Activated naive CD4-positive, alpha-beta T cell treated with anti-CD3 and anti-CD28 coated beads, Interleukin-2, amount 50 U/mL, for 24 hours (primary cell): Measurements from ENCODE around the gene STARD7.

ENCODE experiments used
- H3K27ac Mint-ChIP-seq: one replicate; pipeline ENCODE4 v1.8.0; 2021; ENCODE audit warnings: mild to moderate bottlenecking, mixed read lengths
- H3K27me3 Mint-ChIP-seq: one replicate; pipeline ENCODE4 v1.8.0; 2021; ENCODE audit warnings: mixed read lengths
- H3K36me3 Mint-ChIP-seq: one replicate; pipeline ENCODE4 v1.8.0; 2021; ENCODE audit warnings: mixed read lengths
- H3K4me1 Mint-ChIP-seq: one replicate; pipeline ENCODE4 v1.8.0; 2021; ENCODE audit warnings: mixed read lengths
- H3K4me3 Mint-ChIP-seq: one replicate; pipeline ENCODE4 v1.8.0; 2021; ENCODE audit warnings: mild to moderate bottlenecking, mixed read lengths
- H3K9me3 Mint-ChIP-seq: one replicate; pipeline ENCODE4 v1.8.0; 2021; ENCODE audit warnings: mixed read lengths

STARD7 gene

GRCh38 chr2:96152304-96153161, 56.1 kb downstream of the STARD7 start:
- Mint-ChIP-seq H3K27ac (peak overlapping the region; percentile 8), H3K36me3 (no peaks in the 10 kb centered on the region), H3K4me3 (no peak overlapping the region), H3K27me3 (no peaks in the 10 kb centered on the region), H3K9me3 (no peaks in the 10 kb centered on the region), H3K4me1 (peaks cover 83% of the 10 kb centered on the region)

GRCh38 chr2:96151595-96152303, 56.9 kb downstream of the STARD7 start:
- H3K27ac Mint-ChIP-seq, result no peak overlapping the region
- no peaks in the 10 kb centered on the region for H3K36me3 Mint-ChIP-seq
- H3K4me1 Mint-ChIP-seq, result peaks cover 83% of the 10 kb centered on the region
- no peaks in the 10 kb centered on the region for H3K9me3 Mint-ChIP-seq
- H3K27me3 Mint-ChIP-seq, result no peaks in the 10 kb centered on the region
- no peak overlapping the region for H3K4me3 Mint-ChIP-seq

DNA sequence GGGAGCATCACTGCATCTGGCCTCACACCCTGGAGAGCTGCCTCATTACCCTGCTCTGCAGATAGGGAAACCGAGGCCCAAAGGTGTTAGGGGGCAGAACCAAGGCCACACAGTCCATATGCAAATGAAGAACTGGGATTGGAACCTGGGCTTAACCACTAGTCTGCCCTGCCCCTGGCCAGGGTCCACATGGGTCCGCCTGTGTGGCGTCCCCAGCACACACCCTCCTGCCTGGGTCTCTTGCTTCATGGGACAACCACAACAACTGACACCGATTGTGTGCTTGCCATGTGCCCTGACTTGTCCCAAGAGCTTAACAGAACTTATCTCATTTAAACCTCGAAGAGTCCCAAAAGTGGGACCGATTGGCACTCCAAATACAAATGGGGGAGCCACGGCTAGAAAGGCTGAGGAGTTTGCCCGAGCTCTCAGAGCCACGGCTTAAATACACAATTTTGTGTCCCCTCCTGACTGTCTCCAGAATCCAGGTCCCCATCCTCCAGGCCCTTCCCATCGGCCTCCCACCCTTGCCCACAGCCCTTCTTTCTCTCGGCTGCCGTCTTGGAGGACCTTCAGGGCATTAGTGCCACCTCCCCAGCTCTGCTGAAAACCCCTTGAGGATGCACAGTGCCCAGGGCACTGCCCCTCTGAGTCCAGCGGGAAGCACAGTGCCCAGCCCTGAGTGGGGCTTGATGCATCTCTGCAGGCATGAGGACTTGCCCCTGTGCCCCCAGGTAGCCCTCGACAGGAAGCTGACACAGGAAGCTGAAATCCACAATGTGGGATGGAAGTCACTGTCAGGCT, 57.6 kb downstream of the STARD7 start:
- Mint-ChIP-seq H3K9me3 (no peaks in the 10 kb centered on the region), H3K4me3 (no peak overlapping the region), H3K27me3 (no peaks in the 10 kb centered on the region), H3K4me1 (peaks cover 81% of the 10 kb centered on the region), H3K36me3 (no peaks in the 10 kb centered on the region), H3K27ac (peak overlapping the region; percentile 30)

- H3K4me3 Mint-ChIP-seq, result no peak overlapping the region
- no peaks in the 10 kb centered on the region for H3K36me3 Mint-ChIP-seq
- peak overlapping the region; percentile 30 for H3K27ac Mint-ChIP-seq
- H3K9me3 Mint-ChIP-seq, result no peaks in the 10 kb centered on the region
- no peaks in the 10 kb centered on the region for H3K27me3 Mint-ChIP-seq
- peaks cover 75% of the 10 kb centered on the region for H3K4me1 Mint-ChIP-seq
Measured at GRCh38 chr2:96150007-96150640, 58.5 kb downstream of the STARD7 start.

DNA sequence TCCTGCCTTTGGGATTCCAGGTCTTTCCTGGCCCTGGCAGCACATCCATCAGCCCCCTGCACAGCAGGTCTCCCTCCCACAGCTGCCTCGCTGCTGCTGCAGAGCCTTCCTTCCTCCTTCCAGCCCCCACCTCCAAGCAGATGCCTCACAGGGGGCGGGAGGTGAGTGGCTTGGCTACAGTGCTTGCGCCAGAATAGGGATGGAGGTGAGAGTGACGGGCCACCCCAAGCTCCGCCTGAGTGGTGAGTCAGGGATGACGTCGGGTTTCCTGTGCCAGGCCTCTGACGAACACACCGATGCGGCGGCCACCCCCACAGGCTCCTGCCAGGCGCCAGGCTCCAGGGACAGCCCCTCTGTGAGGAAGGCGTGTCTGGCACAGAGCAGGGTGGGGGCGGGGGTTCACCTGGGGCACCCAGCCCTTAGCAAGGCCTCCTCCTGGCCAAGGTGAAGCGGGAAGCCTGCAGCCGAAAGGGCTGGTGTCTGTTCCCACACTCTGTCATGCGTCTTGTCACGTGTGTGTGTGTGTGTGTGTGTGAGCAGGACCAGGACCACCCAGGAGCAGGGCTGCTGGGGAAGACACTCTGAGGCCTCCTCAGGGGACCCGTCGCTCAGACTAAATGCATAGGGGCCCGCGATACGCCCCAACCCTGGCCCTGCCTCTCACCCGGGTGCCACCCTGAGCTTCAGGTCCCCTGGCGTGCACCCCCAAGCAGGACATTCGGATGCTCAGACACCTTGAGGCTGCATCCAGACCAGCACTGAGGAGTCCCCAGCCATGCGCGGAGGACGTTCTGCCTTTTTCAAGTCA, 60.0 kb downstream of the STARD7 start:
- Mint-ChIP-seq H3K27ac (peak overlapping the region; percentile 97), H3K27me3 (no peaks in the 10 kb centered on the region), H3K4me1 (peaks cover 72% of the 10 kb centered on the region), H3K4me3 (peak overlapping the region; percentile 86), H3K9me3 (no peaks in the 10 kb centered on the region), H3K36me3 (peaks cover 9% of the 10 kb centered on the region)

- Mint-ChIP-seq H3K4me1 (peaks cover 63% of the 10 kb centered on the region), H3K27me3 (no peaks in the 10 kb centered on the region), H3K36me3 (peaks cover 13% of the 10 kb centered on the region), H3K27ac (peak overlapping the region; percentile 99), H3K9me3 (no peaks in the 10 kb centered on the region), H3K4me3 (peak overlapping the region; percentile 86)
Measured at GRCh38 chr2:96147593-96148201, 60.9 kb downstream of the STARD7 start.

- Mint-ChIP-seq H3K27me3 (no peaks in the 10 kb centered on the region), H3K9me3 (no peaks in the 10 kb centered on the region), H3K36me3 (peaks cover 18% of the 10 kb centered on the region), H3K4me3 (peak overlapping the region; percentile 86), H3K4me1 (peaks cover 61% of the 10 kb centered on the region), H3K27ac (peak overlapping the region; percentile 99)
Measured at GRCh38 chr2:96146881-96147592, 61.6 kb downstream of the STARD7 start.

DNA sequence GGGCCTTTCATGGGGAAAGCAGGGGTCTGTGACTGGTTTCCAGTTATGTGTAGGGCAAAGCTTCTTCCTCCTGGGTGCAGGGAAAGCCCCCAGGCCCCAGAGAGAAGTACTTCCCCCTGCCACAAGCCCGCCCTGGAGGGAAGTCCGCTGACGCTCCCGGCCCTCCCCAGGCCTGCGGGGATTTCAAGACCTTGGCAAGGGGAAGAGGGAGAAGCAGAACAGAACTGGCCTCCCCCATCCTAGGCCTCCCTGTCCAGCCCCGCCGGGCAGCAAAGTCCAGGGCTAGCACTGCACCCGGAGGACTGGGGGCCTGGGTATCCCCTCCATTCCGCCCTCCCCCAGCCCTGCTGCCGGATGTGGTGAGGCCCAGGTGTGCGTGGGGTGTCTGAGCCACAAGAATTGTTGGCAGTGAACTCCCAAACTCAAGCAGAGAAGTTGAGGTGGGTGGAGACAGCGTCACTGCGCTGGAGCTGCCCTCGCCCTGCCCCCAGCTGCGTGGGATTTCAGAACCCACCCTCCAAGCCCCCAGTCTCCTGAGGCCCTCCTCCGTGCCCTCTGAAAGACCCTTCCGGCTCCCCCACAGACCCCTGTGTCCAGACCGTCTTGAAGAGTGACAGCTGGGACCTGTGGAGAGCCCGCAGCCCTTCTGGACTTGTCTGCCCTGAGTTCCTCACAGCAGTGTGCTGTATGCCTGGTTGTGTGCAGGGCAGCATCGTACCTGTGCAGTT, 62.3 kb downstream of the STARD7 start:
- H3K36me3 Mint-ChIP-seq, result peaks cover 19% of the 10 kb centered on the region

DNA sequence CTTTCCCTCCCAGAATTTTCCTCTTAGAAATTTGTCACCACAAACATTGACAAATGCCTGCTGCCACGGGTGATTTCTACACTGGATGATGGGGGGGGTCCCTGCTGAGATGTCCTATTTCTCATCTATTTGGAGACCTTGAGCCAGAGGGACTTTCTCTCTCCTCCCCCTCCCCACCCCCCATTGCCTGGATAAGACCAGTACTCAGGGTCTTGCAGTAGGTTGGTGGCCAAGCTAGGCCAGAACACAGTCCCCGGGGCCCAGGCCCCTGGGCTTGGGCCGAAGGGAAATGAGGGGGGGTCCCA, 62.8 kb downstream of the STARD7 start:
- Mint-ChIP-seq H3K4me1 (peaks cover 52% of the 10 kb centered on the region), H3K9me3 (no peaks in the 10 kb centered on the region), H3K27ac (peak overlapping the region; percentile 99), H3K4me3 (peak overlapping the region; percentile 86), H3K36me3 (peaks cover 19% of the 10 kb centered on the region), H3K27me3 (no peaks in the 10 kb centered on the region)

More for the DNA sequence above, 62.3 kb downstream of the STARD7 start:
- Mint-ChIP-seq H3K9me3 (no peaks in the 10 kb centered on the region), H3K4me3 (peak overlapping the region; percentile 86), H3K27ac (peak overlapping the region; percentile 99), H3K4me1 (peaks cover 57% of the 10 kb centered on the region), H3K27me3 (no peaks in the 10 kb centered on the region)

DNA sequence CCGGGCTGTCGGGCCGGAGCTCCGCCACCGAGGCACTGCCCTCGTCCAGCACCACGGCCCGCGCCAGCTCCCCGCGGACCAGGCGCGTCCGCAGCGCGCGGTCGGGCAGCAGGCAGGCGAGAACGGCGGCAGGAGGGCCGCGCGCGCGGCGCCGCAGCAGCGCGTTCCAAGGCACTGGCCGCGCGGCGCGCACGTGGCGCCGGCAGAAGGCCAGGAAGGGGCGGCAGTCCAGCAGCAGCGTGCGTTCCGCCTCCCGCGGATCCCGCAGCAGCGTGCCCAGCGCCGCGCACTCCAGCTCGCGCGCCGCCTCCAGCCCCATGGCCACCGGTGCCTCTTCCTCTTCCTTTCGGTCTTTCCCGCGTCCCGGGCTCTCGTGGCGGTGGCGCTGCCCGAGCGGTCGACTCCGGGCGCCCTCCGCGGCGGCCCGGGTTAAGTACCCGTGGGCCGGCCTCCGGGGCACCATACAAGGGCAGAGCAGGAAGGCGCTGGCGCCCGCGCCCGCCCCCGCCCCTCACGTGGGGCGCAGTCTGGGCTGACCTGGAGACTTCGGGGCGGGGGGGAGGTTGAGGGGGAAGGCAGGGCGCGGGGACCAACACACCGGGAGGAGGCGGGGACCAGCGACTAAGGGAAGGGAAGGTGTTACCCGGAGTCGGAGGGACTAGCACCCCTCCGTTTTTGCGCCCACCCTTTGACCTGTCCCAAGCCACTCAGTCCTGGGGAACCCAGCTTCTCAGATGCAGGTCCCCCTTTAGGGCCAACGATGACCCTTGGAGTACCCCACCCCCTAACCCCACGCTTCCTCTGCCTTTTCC, 63.4 kb downstream of the STARD7 start, which contains the start of gene DUSP2:
DUSP2 (minus strand) TSS at position 405 of the 812 bp plus-strand sequence; CDS start at position 319, 86 bp downstream.
- peaks cover 49% of the 10 kb centered on the region for H3K4me1 Mint-ChIP-seq
- peak within 1 kb of the TSS; percentile 97 for H3K4me3 Mint-ChIP-seq
- H3K9me3 Mint-ChIP-seq, result no peaks in the 10 kb centered on the region
- H3K36me3 Mint-ChIP-seq, result peaks cover 19% of the 10 kb centered on the region
- H3K27ac Mint-ChIP-seq, result peak within 1 kb of the TSS; percentile 99
- H3K27me3 Mint-ChIP-seq, result no peaks in the 10 kb centered on the region

DNA sequence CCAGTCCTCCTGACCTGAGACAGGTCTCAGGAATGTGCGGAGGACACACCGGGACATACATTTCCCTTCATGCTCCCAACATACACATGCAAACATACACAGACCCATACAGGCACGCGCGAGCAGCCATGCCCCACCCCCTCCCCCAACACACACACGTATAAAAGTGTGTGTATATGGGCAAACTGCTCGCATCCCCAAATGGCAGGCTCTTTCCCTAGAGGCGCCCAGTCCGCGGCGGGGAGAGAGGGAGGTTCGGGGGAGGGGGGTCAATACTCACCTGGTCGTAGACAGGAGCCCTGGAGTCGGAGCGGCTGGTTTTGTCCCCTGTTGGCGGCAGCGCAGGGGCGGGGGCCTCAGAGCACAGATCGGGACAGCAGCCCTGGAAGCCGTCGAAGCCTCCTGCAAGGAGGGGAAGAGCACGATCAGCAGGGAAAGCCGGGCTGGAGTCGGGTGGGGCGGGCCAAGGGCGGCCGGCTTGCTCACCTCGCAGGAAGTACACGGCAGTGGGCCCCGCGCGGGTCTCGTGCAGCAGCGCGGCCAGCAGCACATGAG, 64.1 kb downstream of the STARD7 start:
- H3K27me3 Mint-ChIP-seq, result no peaks in the 10 kb centered on the region
- peak overlapping the region; percentile 97 for H3K4me3 Mint-ChIP-seq
- peaks cover 46% of the 10 kb centered on the region for H3K4me1 Mint-ChIP-seq

DNA sequence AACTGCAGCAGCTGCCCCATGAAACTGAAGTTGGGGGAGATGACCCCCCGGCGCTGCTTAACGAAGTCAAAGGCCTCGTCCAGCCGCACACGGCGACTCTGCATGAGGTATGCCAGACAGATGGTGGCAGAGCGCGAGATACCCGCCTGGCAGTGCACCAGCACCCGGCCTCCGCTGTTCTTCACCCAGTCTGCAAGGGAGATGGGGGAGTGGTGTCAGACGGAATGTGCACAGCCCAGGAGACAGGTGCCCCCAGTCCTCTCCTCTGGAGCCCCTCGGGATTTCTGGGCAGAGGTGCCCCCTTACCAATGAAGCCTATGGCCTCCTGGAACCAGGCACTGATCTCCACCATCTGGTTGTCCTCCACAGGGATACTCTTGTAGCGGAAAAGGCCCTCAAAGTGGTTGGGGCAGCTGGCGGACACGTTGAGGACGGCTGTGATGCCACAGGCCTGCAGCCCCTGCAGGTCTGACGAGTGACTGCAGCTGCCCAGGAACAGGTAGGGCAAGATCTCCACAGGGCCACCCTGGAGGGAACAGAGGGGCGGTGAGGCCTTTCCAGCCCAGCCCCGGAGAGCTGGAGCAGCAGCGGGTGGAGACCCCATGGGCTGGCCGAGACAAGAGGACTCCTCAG, 64.7 kb downstream of the STARD7 start:
- H3K36me3 Mint-ChIP-seq, result peaks cover 19% of the 10 kb centered on the region

More for the DNA sequence above, 64.1 kb downstream of the STARD7 start:
- Mint-ChIP-seq H3K27ac (peak overlapping the region; percentile 94), H3K9me3 (no peaks in the 10 kb centered on the region), H3K36me3 (peaks cover 19% of the 10 kb centered on the region)

More for the DNA sequence above, 64.7 kb downstream of the STARD7 start:
- Mint-ChIP-seq H3K4me3 (peak overlapping the region; percentile 97), H3K9me3 (no peaks in the 10 kb centered on the region), H3K27ac (peak overlapping the region; percentile 94), H3K4me1 (peaks cover 46% of the 10 kb centered on the region), H3K27me3 (no peaks in the 10 kb centered on the region)
